Measurements from ENCODE around the gene ZNF275.
"Not testable (repeated sequence)": the region's sequence is repeated elsewhere in the genome, so short reads cannot be mapped to it uniquely, and the experiment has no call there.

The ZNF275 gene

GRCh38 chrX:153361781-153362397 lies 27.9 kb downstream of the ZNF275 start:
- DNase-seq, result no peak

DNA sequence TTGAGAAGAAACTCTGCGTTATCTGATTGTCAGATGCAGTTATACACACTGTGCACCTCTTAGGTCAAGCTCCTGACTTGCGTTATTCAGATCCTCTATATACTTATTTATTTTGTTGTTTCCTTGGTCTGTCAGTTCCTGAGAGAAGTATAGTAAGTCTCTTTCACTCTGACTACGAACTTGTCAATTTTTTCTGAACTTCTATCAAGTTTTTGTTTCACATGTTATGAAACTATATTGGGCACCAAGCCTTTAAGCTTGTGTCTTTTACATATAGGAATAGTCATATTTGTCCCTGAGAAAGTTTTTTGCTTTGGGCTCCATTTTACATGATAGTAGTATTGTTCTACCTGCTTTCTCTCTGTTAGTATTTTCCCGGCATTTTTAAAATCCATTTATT lies 31.7 kb downstream of the ZNF275 start:
- DNase-seq, result no peak

- DNase-seq, result no peak
These were observed 32.2 kb downstream of the ZNF275 start for GRCh38 chrX:153366119-153366518.

- DNase-seq, result no peak
These were observed 33.1 kb downstream of the ZNF275 start for GRCh38 chrX:153366878-153367538.

- DNase-seq, result no peak
These were observed 36.5 kb downstream of the ZNF275 start for GRCh38 chrX:153370293-153371055.

- no peak for DNase-seq
These were observed 37.3 kb downstream of the ZNF275 start for GRCh38 chrX:153371256-153371655.

DNA sequence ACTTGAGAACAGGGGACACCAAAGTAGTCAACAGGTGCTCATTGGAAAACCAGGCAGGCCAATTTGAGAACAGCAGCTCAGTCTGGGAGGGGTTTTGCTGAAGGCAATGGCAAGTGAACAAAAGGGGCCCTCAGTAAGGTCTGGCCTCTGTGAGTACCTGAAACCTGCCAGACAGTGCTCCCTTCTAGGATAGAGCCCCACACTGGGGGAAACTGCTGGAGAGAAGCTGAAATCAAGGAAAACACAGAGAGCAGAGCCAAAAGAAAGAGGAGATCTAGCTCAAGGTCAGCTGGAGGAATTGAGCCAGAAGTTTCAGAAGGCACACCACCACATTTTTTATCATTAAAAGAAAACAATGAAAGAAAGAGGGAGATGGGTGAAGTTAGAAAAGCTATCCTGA lies 39.0 kb downstream of the ZNF275 start:
- DNase-seq, result no peak

DNA sequence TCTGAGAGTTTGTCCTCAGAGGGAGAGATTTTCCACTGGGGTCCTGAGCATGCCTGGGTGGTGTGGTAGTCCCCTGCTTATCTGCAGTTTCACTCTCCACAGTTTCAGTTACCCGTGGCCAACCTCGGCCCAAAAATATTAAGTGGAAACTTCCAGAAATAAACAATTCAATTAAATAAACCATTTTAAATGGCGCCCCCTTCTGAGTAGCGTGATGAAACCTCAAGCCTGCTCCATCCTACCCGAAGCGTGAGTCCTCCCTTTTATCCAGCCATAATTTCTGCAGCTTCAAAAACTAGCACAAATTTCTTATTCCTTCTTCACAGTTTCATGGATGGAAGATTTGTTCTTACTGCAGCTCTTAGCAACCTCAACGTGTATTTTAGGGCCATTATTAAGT lies 40.5 kb downstream of the ZNF275 start:
- no peak for DNase-seq

DNA sequence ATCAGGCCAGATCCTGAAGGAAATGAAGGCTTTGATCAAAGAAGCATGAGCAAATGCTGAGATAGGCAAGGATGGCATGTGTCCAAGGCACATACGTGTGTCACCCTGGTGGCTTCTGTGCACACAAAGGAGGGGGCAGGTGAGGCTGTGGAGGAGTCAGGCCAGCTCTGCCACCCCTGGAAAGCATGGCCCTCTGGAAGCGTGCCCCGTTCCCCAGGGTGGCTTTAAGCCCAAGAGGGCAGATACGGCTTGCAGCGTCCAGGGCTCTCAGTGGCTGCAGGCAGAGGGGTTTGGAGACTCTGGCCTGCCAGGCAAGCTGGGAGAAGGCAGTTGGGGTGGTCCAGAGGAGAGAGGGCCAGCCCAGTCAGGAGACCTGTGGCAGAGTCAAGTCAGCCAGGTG lies 41.6 kb downstream of the ZNF275 start:
- no peak for DNase-seq

DNA sequence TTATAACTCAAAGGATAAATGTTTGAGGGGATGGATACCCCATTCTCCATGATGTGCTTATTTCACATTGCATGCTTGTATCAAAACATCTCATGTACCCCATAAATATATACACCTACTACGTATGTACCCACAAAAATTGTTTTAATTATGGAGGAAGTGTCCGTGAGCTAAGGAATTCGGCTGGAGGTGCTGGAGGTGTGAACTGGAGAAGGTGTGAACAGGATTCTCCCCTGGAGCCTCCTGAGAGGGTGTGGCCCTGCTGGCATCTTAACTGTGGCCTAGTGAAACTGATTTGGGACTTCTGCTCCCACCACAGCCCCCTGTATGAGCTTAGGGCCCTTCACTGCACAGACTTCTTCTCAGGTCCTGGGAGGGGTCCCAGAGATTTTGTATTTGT lies 43.8 kb downstream of the ZNF275 start:
- no peak for DNase-seq

- no peak for DNase-seq
These were observed 44.7 kb downstream of the ZNF275 start for GRCh38 chrX:153378607-153379006.

GRCh38 chrX:153379508-153379907 lies 45.6 kb downstream of the ZNF275 start:
- DNase-seq, result no peak

GRCh38 chrX:153379971-153380581 lies 46.1 kb downstream of the ZNF275 start:
- no peak for DNase-seq

GRCh38 chrX:153380691-153381090 lies 46.7 kb downstream of the ZNF275 start:
- DNase-seq, result no peak

DNA sequence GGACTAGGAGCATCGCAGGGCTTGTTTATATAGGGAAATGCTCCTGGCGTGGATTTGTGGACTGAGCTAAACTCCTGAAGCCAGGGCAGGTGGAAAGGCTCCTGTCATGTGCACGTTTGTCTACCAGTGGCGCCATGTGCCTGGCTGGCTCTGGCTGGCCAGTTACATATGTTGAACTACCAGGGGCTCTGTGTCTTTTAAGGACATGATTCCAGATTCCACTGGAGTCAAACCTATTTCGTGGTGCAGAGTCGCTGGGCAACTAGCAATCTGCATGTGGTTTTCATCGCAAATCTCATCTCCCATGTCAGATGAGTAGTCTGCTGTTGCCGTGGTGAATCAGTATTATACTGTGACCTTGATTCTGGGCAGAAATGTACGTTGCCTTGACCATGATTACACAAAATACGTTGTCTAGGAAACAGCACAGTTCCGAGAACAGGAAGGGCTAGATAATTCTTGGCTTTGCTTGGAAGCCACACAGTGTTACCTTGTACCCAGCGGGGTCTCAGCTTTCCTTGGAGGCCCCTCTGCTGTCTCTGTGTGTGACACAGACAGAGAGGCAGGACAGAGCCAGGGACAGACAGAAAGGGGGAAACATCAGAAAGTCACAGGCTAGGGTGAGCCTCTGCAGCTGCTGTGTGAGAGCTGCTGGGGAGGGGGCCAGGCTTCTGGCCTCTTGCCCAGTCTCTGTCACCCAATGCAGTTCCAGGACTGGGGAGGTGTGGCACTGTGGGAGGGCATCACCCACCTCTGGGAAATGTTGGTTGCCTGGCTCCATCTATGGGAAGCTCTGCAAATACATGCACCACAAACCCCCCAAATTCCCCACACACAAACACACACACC lies 48.0 kb downstream of the ZNF275 start:
- peak; percentile 70 for DNase-seq

DNA sequence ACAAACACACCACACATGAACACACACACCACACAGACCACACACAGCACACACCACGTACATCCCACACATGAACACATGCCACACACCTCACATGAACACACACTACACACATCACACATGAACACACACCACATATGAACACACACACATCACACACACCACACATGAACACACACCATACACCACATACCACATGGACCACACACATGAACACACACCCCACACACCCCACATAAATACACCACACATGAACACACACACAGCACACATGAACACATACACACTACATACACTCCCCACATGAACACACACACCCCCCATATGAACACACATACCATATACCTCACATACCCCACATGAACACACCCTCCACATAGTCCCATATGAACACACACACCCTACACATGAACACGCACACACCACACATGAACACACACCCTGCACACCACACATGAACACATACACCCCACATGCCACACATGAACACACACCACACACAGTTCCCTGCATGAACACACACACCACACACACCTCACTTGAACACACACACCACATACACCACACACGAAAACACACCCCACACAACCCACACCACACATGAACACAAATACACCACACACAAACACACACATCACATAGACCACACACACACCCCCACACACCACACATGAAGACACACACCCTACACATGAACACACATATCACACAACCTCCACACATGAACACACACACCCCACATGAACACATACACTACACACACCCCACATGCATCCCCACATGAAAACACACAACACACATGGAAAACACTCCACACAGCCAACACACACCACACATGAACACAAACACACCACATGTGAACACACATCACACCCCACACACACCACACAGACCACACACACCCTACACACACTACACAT lies 48.9 kb downstream of the ZNF275 start:
- no peak for DNase-seq

- no peak for DNase-seq
These were observed 50.4 kb downstream of the ZNF275 start for GRCh38 chrX:153384390-153384789.

DNA sequence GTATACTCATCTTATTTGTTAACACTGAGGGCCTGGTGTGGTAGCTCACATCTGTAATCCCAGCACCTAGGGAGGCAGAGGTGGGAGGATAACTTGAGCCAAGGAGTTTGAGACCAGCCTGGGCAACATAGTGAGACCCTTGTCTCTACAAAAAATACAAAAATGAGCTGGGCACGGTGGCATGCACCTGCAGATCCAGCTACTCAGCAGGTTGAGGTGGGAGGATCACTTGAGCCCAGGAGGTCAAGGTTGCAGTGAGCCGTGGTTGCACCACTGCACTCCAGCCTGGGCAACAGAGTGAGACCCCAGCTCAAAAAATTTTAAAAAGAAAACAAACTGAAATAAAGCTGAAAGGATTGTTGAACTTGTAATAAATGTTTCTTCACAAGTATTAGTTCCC lies 51.0 kb downstream of the ZNF275 start:
- not testable (repeated sequence) for DNase-seq

DNA sequence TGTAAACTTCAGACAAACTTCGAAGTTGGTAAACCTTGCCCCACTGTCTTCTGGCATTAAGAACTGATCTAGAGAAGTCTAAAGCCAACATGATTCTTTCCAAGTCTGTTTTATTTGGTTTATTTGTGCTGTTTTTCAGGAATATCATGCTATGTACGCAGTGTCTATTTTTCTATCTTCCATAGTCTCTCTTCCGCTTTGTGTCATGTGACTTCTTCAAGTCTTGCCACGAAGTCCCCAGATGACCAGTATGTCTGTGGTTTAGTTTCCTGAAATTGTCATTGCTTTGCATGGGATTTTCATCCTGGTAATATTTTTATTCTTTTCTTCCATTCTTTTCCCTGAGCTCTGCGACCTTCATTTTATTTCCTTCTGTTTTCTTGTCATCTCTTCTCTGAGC lies 52.1 kb downstream of the ZNF275 start:
- no peak for DNase-seq

- DNase-seq, result no peak
These were observed 53.4 kb downstream of the ZNF275 start for GRCh38 chrX:153387345-153387744.

DNA sequence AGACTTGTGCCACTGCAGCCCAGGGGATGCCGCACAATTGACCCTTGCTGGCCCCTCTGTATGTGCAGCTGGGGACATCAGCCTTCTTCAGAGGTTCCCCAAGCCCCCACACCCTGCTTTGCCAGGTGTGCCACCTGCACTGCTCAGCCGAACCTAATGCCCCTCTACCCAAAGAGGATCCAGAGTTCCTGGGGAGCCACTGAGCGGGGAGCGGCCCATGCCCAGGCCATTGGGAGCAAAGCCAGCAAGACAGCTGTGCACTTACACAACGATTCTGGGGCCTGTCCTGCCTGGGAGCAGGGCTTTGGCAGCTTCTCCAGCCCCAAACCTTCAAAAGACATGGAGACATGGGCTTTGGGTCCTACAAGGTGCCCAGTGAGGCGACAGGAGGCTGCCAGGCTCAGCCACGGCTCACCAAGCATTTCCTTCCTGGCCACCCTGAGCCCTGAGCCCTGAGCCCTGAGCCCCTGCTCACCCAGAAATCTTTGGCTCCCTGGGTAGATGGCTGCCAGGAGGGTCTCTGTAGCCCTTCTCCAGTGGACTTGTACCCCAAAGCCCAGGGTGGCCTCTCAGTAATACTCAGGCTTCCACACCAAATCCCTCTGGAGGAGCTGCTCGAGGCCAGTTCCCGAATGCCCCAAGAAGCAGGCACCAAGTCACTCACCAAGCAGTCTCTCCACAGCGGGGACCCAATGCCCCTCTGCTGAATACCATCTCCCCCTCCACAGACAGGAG lies 54.2 kb downstream of the ZNF275 start:
- no peak for DNase-seq
